Middle frontal gyrus (tissue), 1 donor: Measurements from ENCODE around the gene SHPK.
A peak's percentile ranks its signal among the peaks of the same experiment; 100 is the strongest.

Experiments used
- DNase-seq: peaks from one replicate; pipeline ENCODE4 v3.0.0-alpha.2; 2015; ENCODE audit warnings: low spot score; ENCODE audit errors: extremely low spot score

SHPK gene

DNA sequence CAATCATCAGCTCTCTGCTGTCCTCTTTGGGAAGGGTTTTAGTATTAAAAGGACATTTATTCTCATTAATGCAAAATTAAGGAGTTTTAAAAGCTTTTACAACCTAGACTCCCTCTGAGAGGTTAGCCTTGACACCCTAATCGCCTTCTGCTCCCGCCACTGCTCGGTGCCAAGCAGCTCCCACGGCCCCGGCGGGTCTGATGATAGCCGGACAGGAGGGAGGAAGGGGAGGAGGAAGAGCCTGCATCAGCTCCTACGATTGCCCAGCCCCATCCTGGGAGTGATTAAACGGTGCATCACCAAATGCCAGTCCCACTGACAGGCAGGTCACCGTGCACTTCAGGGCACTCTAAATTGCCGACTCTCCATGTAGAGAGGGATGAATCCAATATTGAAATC, 8.3 kb downstream of the SHPK start:
- DNase-seq, result no peak

DNA sequence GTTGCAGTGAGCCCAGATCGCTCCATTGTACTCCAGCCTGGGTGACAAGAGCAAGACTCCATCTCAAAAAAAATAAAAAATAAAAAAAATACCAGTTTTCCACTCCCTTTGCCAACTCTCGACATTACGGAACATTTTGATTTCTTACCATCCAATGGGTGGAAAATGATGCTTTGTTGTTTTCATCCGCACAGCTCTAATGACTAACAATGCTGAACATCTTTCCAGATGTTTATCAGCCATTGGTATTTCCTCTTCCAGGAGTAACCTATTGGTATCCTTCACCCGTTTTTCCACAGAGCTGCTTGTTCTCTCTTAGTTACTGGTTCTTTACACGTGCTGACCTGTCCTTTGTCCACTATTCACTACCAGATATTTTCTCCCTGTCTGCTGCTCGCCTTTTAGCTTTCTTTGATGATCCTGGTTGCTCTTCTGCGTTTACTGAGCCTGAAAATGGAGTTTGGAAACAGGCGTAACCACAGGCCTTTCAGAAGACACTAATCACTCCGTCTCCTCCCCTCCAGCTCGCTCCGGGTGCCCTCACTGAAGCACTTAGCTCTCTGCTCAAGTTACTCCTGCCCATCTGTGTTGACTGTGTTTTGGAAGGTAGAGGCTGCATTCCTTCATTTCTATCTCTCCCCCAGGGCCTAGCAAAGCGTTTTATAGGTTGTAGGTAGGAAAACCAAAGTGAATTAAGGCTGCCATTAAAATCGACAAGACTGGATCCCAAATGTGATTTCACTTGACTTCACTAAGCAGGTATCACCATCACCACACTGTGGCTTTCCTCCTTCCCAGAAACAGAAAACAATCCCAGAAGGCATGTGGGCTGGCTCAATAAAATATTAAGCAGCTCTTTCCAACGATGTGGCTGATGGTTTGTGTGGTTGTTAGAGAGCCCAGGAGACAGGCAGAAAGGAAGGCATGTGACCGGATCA, 8.9 kb downstream of the SHPK start:
- no peak for DNase-seq

DNA sequence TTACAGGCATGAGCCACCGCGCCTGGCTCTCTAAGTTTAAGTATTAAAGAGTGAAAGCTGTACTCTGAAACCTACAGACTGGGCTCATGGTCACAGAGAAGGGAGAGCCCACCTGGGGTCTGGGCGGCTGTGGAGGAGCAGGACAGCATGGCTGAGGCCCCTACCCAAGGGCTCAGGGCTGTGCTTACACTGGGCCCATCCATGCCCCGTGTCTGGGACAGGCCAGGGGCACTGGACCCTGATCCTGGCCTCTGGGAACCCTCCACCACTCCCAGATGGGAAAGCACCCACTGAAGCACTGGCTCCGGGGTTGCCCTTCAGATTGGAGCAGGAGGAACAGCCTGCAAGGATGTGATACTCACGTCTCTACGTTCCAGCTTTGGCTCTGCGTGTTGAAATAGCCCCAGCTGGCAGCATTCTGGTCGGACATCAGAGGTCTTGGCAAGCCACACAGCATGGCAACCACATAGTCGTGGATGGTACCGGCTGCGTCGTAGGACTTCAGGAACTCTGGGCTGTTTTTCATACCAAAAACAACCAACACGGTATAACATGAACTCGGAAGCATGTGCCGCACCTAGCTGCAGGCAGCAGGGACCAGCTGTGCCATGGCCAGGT, 13.0 kb downstream of the SHPK start:
- DNase-seq, result no peak

DNA sequence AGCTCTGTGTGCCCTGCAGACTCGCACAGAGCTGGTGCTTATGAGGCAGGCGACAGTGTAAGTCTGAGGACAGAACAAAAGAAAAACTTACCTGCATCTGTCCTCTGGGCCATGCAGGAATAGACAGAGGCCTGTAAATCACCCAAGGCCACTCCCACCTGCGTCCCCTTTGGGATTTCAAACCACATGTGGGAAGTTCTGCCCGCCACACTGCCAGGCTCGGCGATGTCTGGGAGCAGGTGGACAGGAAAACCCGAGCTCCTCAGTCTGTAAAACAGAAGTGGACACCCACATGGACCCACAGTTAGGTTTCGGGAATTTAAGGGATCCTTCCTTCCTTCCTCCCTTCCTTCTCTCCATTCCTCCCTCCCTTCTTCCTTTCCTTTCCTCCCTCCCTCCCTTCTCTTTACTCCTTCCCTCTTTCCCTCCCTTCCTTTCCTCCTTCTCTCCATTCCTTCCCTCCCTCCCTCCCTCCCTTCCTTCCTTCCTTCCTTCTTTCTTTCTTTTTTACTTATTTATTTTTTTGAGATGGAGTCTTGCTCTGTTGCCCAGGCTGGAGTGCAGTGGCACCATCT, 14.8 kb downstream of the SHPK start:
- no peak for DNase-seq

DNA sequence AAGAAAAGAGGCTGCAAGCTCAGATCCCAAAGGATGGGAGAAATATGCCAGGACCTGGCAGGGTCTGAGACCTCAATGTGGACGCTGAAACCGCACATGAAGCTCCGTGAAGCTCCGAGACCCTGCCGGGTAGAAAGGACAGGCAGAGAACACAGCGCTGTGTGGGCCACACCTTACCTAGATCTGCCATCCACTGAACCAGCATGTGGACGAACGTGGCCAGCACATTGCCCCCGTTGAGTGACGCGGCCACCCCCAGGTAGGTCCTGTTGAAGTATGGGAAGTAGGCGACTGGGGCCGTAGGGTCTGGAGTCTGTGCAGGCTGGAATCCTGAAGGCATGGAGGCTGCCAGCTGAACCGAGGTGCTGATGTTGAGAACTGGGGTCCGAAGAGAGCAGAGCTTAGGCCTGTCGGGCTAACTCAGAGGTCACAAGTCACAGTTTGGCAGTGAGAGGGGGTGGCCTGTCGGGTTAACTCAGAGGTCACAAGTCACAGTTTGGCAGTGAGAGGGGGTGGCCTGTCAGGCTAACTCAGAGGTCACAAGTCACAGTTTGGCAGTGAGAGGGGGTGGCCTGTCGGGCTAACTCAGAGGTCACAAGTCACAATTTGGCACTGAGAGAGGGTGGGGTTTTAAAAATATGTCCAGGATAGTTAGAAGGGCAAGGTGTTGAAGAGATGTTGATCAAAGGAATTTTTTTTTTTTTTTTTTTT, 20.7 kb downstream of the SHPK start:
- DNase-seq, result no peak

DNA sequence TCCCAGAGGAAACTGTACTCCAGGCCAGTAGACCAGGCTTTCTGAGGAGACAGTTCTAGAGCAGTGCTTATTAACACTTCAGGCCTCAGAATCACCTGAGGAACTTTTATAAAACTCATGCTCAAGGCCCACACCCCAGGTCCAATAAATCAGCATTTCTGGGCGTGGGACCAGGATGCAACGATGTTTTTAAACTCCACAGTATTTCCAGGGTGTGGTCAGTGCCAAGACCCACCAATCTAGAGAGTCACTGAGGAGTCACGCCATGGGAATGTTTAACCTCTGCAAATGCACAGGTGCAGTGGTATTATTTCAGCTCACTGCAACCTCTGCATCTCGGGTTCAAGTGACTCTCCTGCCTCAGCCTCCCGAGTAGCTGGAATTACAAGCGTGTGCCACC, 22.9 kb downstream of the SHPK start:
- no peak for DNase-seq

DNA sequence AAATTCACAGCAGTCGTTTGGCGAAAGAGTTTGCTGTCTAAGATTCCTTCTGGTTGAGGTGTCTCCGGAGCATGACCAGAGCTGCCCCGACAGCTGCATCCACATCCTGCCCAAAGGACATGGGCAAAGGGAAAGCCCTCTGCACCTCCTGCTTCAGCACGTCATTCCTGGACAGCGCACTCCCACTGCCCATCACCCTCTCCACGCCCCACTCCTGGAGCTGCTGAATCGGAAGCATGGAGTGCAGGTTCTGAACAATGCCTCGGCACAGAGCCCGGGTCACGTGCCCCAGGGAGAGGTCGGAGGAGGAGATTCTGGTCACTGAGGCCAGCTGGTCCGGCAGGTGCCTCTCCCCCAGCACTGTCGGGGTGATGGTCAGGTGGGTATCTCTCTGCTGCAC, 25.5 kb downstream of the SHPK start:
- no peak for DNase-seq

DNA sequence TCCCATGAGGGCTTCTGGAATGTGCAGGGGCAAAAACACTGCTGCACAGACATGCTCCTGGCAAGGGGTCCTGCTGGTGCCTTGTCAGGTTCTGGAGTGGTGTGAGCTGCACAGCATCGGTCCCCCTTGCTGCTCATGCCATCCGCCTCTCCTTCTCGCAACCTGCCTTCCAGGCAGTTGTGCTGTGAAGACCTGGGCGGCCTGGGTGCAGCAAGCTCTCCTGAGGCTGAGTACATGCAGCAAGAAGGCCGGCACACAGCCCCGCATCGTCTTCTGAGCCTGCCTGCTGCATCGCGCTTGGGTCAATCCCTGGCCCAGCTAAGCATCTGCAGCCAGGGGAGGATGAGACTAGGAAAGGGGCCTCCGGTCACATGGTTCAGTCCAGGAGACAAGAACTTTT, 26.4 kb downstream of the SHPK start:
- no peak for DNase-seq

DNA sequence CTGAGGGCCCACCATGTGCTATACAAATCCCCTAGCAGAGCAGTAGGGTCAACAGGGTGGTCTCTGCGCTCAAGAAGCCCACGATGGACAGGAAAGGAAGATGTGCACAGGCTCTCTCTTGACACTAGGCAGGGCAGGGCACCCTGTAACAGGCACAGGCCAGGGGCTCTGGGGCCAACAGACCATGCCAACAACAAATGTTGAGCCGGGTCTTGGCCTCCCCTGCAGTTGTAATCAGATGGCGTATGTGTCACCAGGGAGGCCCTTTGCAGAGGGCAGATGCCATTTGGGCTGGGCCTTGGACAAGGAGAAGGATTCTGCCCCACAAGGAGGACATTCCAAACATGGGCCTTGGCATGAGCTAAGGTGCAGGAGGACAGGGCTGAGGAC, 32.2 kb downstream of the SHPK start:
- DNase-seq, result no peak

DNA sequence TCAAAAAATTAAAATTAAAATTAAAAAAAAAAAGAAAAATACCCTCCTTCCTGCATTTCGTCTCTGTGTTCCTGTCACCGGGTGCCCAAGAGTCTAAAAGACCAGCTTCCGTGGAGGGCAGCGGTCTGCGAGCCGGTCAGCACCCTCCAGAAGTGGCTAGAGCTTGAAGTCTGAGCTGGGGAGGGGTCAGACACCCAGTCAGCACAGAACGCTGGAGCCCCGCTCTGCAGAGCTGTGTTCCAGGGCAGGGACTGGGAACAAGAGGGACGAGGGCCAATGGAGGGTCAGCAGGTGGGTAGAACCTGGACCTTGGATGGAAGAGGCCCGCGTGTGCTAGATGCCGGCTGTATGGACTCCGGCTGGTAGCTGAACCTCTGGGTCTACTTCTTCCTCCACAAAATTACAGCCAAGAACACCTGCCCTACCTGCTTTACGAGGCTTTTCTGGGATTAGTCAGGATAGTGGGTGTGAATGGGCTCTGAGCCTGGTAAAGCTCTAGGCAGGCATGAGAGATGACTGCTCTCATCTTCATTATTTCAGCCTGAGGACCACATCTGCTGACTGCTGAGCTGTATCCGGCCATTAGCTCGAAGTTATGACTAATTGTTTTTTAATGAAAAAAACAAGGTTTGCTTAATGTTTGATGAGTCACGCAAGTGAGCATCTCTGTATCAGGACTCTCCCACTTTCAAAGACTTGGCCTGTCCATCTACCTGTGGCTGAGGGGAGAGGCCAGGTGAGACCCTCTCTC, 32.8 kb downstream of the SHPK start:
- DNase-seq, result no peak

DNA sequence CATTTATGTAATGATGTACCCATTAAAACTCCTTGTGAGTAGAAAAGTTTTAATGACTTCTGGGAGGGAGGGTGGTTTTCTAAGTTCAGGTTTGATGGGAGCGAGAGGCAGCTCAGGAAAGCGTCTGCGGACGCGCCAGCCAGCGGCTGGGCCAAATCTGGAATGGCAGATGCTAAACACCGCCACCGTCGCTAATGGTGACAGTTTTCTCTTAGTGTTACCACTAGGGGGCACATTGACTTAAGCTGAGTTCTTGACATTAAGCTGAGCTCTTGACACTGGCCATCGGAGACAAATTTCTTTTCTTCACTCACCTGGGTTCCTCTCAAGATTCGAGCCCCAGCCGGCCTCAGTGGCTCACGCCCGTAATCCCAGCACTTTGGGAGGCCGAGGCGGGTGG, 33.6 kb downstream of the SHPK start:
- DNase-seq, result no peak

DNA sequence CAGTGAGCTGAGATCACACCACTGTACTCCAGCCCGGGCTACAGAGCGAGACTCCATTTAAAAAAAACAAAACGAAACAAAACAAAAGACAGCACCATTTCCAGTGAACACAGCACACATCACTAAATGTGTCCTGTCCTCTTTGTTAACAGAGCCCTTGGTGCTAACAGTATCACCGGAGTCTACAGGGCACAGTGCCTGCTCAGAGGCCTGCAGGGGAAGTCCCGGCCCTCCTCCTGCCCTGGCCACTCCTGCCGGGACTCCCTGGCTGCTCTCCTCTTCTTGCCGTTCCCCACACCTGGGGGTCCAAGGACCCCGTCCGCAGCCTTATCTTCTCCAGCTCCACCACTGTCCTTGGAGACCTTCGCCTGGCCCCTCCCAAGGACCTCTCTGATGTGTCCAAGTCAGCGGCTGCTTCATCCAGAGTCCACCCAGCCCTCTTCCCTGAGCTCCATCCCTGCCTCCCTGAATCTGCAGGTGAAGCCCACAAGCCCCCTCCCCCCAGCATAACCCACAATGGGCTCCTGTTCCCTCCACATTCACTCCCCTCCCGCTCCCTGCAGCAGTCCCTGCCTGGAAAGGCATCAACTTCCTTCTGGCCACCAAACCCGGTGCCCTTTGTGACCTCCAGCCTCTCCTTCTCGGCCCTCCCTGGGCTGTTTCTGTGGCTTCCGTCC, 35.4 kb downstream of the SHPK start:
- no peak for DNase-seq

DNA sequence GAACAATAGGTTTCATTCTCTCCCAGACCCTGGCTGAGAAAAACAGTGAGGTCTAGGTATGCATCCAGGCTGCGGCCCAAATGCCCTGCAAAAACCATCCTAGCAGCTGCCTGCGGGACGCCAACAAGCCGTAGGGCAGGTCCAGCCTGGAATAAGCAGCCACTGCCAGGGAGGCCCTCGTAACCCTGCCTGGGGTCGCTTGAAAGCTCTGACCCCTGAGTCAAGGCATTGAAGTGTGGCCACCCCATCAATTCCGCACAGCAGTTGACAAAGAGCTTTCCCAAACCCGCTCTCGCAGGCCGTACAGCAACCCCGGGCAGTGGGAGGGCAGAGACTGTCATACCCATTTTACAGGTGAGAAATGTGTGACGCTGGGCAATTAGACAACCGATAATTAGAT, 38.0 kb downstream of the SHPK start:
- DNase-seq, result no peak

DNA sequence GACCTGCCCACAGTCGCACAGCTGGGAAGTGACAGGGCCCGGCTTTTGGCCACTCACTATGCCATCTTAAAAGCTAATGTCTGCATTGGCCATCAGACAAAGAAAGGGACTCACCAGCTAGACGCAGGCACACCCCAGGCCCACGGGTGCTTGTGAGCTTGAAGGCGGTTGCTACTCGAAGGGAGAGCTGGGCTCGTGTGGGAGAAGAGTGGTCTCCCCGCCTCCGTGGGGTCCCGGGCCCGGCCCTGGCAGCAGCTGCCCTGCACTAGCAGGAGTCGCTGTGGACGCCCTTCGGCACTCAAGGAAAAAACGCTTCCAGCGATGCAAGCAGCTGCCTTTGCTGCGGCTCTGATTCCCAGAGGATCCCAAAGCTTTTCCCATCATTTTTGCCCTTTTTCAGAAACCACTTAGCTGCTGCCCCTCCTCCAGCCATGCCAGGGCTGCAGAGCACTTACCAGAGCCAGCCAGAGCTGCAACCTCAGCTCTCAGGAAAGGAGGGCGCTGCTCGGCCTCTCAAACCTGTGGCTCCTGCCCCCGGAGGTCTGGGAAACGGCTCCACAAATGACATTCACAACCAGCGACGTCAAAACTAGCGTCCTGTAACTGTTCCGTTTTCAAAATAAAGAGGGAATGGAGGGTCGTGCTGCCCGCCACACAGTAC, 39.1 kb downstream of the SHPK start:
- DNase-seq, result no peak

DNA sequence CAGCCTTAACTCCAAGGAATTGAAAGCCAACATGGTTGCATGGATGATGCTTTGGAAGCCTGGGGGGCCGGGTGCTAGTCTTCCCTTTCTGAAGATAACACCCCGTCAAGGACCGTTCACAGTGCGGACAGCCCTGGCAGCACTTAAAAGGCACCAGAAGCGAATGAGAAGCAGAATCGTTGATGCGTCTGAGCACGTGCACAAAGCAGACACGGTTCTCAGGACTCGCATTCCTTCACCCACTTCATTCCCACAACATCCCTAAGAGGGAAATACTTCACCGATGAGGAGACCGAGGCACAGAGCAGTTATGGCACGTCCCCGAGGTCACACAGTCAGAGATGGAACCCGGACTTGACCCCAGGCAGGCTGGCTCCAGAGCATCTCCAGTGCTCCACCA, 41.1 kb downstream of the SHPK start:
- no peak for DNase-seq

DNA sequence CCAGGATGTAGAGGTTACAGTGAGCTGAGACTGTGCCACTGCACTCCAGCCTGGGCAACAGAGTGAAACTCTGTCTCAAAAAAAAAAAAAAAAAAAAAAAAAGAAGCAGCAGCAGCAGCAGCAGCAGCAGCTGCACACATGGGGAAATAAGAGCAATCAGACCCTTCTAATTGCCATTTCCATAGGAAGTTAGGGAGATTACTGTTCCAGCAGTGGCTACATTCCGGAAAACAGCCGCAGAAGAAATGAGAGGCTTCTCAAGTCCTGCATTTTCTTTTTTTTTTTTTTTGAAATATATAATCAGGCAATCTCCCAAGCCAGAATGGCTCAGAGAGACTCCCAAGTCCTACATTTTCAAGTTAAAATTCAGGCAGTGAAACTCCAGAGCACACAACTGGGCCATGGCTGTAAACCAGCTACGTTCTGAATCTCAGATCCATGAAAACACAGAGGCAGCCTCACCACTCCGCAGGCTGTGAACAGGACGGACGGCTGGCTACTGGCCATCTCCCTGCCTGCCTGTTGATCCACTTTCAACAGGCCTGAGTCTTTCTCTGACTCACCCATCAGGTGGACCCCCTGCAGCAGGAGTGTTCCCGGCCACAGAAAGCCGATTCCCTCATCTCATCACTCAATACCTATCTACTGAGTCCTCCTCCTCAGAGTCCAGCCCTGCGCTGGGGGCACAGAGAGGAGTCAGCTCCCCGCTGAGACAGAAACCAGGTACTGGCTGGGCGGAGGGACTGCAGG, 41.8 kb downstream of the SHPK start:
- DNase-seq, result peak; percentile 38

DNA sequence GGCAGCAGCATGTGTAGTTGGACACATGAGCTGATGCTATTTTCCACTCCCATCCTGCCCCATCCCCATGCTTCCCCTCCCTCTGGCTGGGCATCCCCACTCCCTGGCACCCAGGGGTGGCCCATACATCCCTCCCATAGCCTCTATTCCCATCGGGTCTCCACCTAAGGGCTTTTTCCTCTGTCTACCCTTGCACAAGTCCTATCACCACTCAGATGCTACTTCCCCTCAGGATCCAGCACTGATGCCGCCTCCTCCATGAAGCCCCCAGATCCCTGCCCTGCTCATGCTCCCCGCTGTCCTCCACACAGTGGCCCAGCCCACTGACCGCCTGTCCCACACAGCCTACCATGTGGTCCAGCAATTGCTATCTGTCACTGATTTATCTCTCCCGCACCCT, 42.7 kb downstream of the SHPK start:
- no peak for DNase-seq

DNA sequence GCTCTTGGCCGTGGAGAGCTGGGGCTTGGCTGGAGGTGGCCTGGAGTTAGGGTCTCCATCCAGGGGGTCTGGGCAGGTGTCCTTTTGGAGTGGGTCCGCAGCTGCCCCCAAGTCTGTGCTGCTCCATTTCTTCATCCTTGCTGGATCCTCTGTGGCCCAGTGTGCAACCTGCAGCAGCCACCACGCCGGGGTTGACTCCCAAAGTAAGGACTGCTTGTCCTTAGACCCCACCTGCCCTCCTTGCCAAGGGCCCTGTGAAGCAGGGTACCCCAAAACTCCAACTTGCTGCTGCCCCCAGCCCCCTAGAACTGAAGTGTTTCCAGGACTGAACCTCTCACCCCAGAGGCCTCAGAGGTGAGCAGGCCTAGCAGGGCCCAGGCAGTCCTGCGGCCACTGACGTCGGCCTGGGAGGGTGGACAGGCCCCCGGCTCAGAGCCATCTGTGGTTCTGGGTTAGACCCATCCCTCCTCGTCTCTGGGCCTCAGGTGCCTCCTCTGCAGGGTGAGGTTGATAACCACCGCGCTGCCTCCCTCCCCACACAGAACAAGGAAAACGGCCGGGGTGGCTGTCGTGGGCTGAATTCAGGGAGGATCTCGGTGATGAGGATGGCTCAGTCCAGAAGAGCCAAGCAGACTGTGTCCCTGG, 43.7 kb downstream of the SHPK start:
- DNase-seq, result no peak

DNA sequence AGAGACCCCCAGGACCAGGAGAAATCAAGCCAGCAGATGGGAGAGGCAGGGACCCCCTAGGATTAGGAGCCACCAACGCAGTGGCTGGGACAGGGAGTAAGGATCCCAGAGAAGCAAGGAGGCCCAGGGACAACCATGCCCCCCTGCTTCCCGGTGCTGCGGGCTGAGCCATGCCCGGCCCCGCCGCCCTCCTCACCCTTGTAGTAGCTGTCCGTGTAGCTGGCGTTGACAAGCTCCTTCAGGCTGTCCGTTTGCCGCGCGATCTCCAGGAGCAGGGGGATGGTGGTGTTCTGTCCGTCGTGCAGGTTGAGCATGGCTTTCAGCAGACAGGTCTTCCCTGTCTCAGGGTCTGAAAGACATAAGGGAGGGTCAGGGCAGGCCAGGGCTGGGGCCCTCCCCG, 45.3 kb downstream of the SHPK start:
- DNase-seq, result no peak
